Endothelial cell of umbilical vein (primary cell): ENCODE data around the gene TTC3. TPM values are rescaled to one million over a fixed set of nuclear protein-coding genes. Genes with fewer than 3 reads are reported as not detected.

Experiments used
- BruUV-seq: library from RNA; stranded (reverse); fragments of 400-500 nt; replicated peaks from 2 replicates; lab custom pipeline; 2021; lab: Mats Ljungman, UMichigan
- CTCF ChIA-PET: fragments of 300-600, 350-600 bp; sonication (Branson Sonifier 250); formaldehyde crosslinking; loops from one replicate; lab custom pipeline; 2021; ENCODE audit warnings: antibody characterized with exemption, inconsistent platforms; lab: Charles Lee
- POLR2A ChIA-PET: fragments of 300-600, 350-600 bp; sonication (Branson Sonifier 250); formaldehyde crosslinking; loops from one replicate; lab custom pipeline; 2021; ENCODE audit warnings: antibody characterized with exemption, inconsistent platforms; lab: Charles Lee
- DNase-seq: peaks from one replicate; pipeline ENCODE4 v3.0.0-alpha.2; 2011; ENCODE audit warnings: low read depth, low spot score
- FAIRE-seq: peaks from 2 replicates; lab custom pipeline; 2011; peaks lifted over from hg19 to GRCh38; lab: Jason Lieb, UNC
- H2AFZ ChIP-seq: 2 replicates; pipeline ENCODE4 v1.6.0; 2012; ENCODE audit warnings: low read depth, low read length, control low read depth, inconsistent platforms
- H3K27ac ChIP-seq: 2 replicates; pipeline ENCODE4 v1.5.1; 2011; ENCODE audit warnings: low read depth, mild to moderate bottlenecking, control low read depth, low read length, moderate library complexity; ENCODE audit not compliant: insufficient read depth
- H3K27me3 ChIP-seq, 2 experiments: 2 replicates each; pipeline versions ENCODE4 v1.6.0 to v1.6.1; 2011; ENCODE audit warnings: low read length in 2 of 2, mixed read lengths in 1 of 2; ENCODE audit not compliant: control insufficient read depth in 2 of 2, insufficient read depth in 2 of 2
- H3K36me3 ChIP-seq, 2 experiments: 2 replicates in 1 of 2; 3 replicates in 1 of 2; pipeline ENCODE4 v1.5.1; 2011; ENCODE audit warnings: low read length in 2 of 2, mild to moderate bottlenecking in 1 of 2, moderate library complexity in 1 of 2; ENCODE audit not compliant: control insufficient read depth in 2 of 2, insufficient read depth in 2 of 2; ENCODE audit errors: extremely low read depth in 1 of 2
- H3K4me1 ChIP-seq: 3 replicates; pipeline ENCODE4 v1.5.1; 2011; ENCODE audit warnings: mild to moderate bottlenecking, low read length; ENCODE audit not compliant: control insufficient read depth, insufficient read depth; ENCODE audit errors: extremely low read depth
- H3K4me2 ChIP-seq: 2 replicates; pipeline ENCODE4 v1.6.1; 2011; ENCODE audit warnings: low read length, control low read depth, mixed read lengths; ENCODE audit not compliant: insufficient read depth
- H3K4me3 ChIP-seq, 3 experiments: fragments of 200-600 bp in 1 of 3; sonication (generic), shearing (Covaris generic) in 1 of 3; replicated peaks in 1 of 3; 2 replicates each; pipeline ENCODE4 v1.5.1; 2011 to 2016; ENCODE audit warnings: control low read depth in 3 of 3, low read length in 3 of 3, mild to moderate bottlenecking in 2 of 3, inconsistent platforms in 1 of 3, low read depth in 1 of 3, moderate library complexity in 1 of 3; ENCODE audit not compliant: insufficient read depth in 1 of 3
- H3K79me2 ChIP-seq: 2 replicates; pipeline ENCODE4 v1.6.0; 2012; ENCODE audit warnings: low read length, inconsistent platforms; ENCODE audit not compliant: control insufficient read depth, insufficient read depth
- H3K9ac ChIP-seq: replicated peaks from 2 replicates; pipeline ENCODE3; 2011; ENCODE audit warnings: low read length, control low read depth; ENCODE audit not compliant: insufficient read depth; ENCODE audit errors: extremely low read depth
- H3K9me1 ChIP-seq: replicated peaks from 3 replicates; pipeline ENCODE4 v1.6.0; 2011; ENCODE audit warnings: mild to moderate bottlenecking, low read length; ENCODE audit not compliant: control insufficient read depth, insufficient read depth; ENCODE audit errors: extremely low read depth
- H3K9me3 ChIP-seq: replicated peaks from 2 replicates; pipeline ENCODE4 v1.5.1; 2012; ENCODE audit warnings: low read length, inconsistent platforms; ENCODE audit not compliant: control insufficient read depth, insufficient read depth
- H4K20me1 ChIP-seq: replicated peaks from 2 replicates; pipeline ENCODE3; 2011; ENCODE audit warnings: mild to moderate bottlenecking, low read length; ENCODE audit not compliant: control insufficient read depth, insufficient read depth; ENCODE audit errors: extremely low read depth
- EZH2 ChIP-seq: IDR thresholded peaks from 2 replicates; pipeline ENCODE4 v1.6.1; 2012; ENCODE audit warnings: borderline replicate concordance, low read depth, mild to moderate bottlenecking, moderate library complexity, low read length, inconsistent platforms; ENCODE audit not compliant: severe bottlenecking
- FOS ChIP-seq: IDR thresholded peaks from 2 replicates; pipeline ENCODE4 v1.6.1; 2011; ENCODE audit warnings: mild to moderate bottlenecking, low read length, moderate library complexity, borderline replicate concordance; ENCODE audit not compliant: insufficient read depth
- GATA2 ChIP-seq: IDR thresholded peaks from 2 replicates; pipeline ENCODE4 v1.7.0; 2011; ENCODE audit warnings: low read depth, mild to moderate bottlenecking, moderate library complexity, mixed read lengths, low read length; ENCODE audit not compliant: insufficient read length, insufficient read depth
- JUN ChIP-seq: IDR thresholded peaks from 2 replicates; pipeline ENCODE4 v1.6.1; 2011; ENCODE audit warnings: borderline replicate concordance, low read depth; ENCODE audit not compliant: insufficient read length, insufficient read depth
- MYC ChIP-seq: IDR thresholded peaks from one replicate; pipeline ENCODE4 v1.6.1; 2011; ENCODE audit warnings: mild to moderate bottlenecking, low read depth, low read length
- POLR2A ChIP-seq: IDR thresholded peaks from 2 replicates; pipeline ENCODE4 v1.6.1; 2012; ENCODE audit warnings: low read depth, mild to moderate bottlenecking, control low read depth, low read length
- POLR2AphosphoS5 ChIP-seq: IDR thresholded peaks from 2 replicates; pipeline ENCODE4 v1.6.1; 2012; ENCODE audit warnings: low read depth, mild to moderate bottlenecking, control low read depth, low read length, moderate library complexity; ENCODE audit not compliant: insufficient read depth
- dilution Hi-C: fragments of 300-500 bp; cut with MboI; formaldehyde crosslinking; loops from one replicate; pipeline ENCODE4 v1.15.0; 2019; ENCODE audit warnings: low sequenced_read_pairs; ENCODE audit not compliant: extremely low pct_ligation_motif_present
- intact Hi-C: fragments of 100-400 bp; cut with micrococcal nuclease; formaldehyde crosslinking; loops from one replicate; pipeline ENCODE4 v1.10.0; 2022
- polyA plus RNA-seq, 4 experiments: library from polyadenylated mRNA; depleted of rRNA in 3 of 4; stranded (reverse) in 3 of 4; unstranded in 1 of 4; fragments of >200 nt; gene quantifications; 2 replicates each; pipeline versions ENCODE4 v1.2.1 to v1.2.3, GENCODE V29; 2011 to 2012; ENCODE audit warnings: missing spikeins in 1 of 4
- total RNA-seq: library from RNA; stranded (reverse); gene quantifications from 2 replicates; pipeline ENCODE4 v1.2.3, GENCODE V29; 2021
- TF ChIP-seq, protein P1 (sequence below): IDR thresholded peaks from 2 replicates; pipeline ENCODE4 v1.6.1; 2011; ENCODE audit not compliant: insufficient read depth, insufficient read length
- TF ChIP-seq, protein P2 (sequence below), 2 donors: IDR thresholded peaks; 1 replicate in 1 of 2; 2 replicates in 1 of 2; pipeline ENCODE4 v1.5.1; 2011; ENCODE audit warnings: low read length in 2 of 2, mild to moderate bottlenecking in 2 of 2, moderate library complexity in 2 of 2, control low read depth in 1 of 2, inconsistent platforms in 1 of 2, low read depth in 1 of 2; ENCODE audit not compliant: insufficient read depth in 1 of 2; ENCODE audit errors: extremely low read depth in 1 of 2

Gene TTC3
- total and polyA plus RNA-seq, 2 donors (not counting 3 experiments of a cell fraction or from before 2014, with no cell fraction given): 26.2 to 113 TPM

DNA sequence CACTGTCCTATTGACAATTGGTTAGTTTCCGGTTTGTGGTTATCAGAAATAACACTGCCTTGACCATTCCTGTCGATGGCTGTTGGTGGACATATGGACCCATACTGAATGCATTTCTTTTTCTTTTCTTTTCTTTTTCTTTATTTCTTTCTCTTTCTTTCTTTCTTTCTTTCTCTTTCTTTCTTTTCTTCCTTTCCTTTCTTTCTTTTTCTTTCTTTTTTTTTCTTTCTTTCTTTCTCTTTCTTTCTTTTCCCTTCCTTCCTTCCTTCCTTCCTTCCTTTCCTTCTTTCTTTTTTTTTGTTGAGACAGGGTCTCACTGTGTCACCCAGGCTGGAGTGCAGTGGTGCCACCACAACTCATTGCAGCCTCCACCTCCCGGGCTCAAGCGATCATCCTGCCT, 42.2 kb upstream of the TTC3 start:
- TF ChIP-seq EZH2 (no peak), JUN (no peak), MYC (no peak), GATA2 (no peak), POLR2AphosphoS5 (no peak), FOS (no peak), POLR2A (no peak)
- TF ChIP-seq, protein P1, sequence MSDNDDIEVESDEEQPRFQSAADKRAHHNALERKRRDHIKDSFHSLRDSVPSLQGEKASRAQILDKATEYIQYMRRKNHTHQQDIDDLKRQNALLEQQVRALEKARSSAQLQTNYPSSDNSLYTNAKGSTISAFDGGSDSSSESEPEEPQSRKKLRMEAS: no peak
- TF ChIP-seq, protein P2, sequence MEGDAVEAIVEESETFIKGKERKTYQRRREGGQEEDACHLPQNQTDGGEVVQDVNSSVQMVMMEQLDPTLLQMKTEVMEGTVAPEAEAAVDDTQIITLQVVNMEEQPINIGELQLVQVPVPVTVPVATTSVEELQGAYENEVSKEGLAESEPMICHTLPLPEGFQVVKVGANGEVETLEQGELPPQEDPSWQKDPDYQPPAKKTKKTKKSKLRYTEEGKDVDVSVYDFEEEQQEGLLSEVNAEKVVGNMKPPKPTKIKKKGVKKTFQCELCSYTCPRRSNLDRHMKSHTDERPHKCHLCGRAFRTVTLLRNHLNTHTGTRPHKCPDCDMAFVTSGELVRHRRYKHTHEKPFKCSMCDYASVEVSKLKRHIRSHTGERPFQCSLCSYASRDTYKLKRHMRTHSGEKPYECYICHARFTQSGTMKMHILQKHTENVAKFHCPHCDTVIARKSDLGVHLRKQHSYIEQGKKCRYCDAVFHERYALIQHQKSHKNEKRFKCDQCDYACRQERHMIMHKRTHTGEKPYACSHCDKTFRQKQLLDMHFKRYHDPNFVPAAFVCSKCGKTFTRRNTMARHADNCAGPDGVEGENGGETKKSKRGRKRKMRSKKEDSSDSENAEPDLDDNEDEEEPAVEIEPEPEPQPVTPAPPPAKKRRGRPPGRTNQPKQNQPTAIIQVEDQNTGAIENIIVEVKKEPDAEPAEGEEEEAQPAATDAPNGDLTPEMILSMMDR (IDR thresholded peaks at IDR 0.05; ENCODE audit: extremely low read depth in 1 of 2, insufficient read depth in 1 of 2, low read depth in 1 of 2, low read length in 2 of 2): no peak
- no peak for FAIRE-seq
- CTCF ChIA-PET: interaction anchor here (1.1 to 1.4 kb wide), 2 partner anchors 20 to 54 kb away, joined by 3 read pairs; no protein-coding TSS in a partner anchor
- Histone ChIP-seq H3K36me3 (no peaks in the 10 kb centered on the region), H3K9ac (no peak overlapping the region), H3K4me1 (no peaks in the 10 kb centered on the region), H3K4me2 (no peak overlapping the region), H4K20me1 (no peaks in the 10 kb centered on the region), H3K27ac (no peak overlapping the region), H3K79me2 (no peaks in the 10 kb centered on the region), H3K9me1 (no peaks in the 10 kb centered on the region), H2AFZ (no peak overlapping the region), H3K4me3 (no peak overlapping the region), H3K27me3 (peaks cover 4 to 7% of the 10 kb centered on the region in 2 experiments), H3K9me3 (no peaks in the 10 kb centered on the region)
- intact Hi-C loops: no loop called here
- POLR2A ChIA-PET: no interaction called here
- BruUV-seq: no TSS peak
- dilution Hi-C loops: no loop called here
- DNase-seq: no peak
